GM10847 (cell line): Measurements from ENCODE around the gene SSR1.

Experiments
- POLR2A ChIP-seq: IDR thresholded peaks from 2 replicates; pipeline ENCODE4 v1.6.1; 2011; ENCODE audit not compliant: insufficient read length; ENCODE audit errors: extremely low read depth

Gene SSR1

GRCh38 chr6:7312616-7313504, at the start of gene SSR1:
Gene SSR1 (minus strand): TSS chr6:7313199. CDS start chr6:7313120, 79 bp downstream.
- peak; percentile 88 for TF ChIP-seq POLR2A

- no peak for TF ChIP-seq POLR2A
Observed at GRCh38 chr6:7343546-7344475, 30.8 kb upstream of the SSR1 start.

DNA sequence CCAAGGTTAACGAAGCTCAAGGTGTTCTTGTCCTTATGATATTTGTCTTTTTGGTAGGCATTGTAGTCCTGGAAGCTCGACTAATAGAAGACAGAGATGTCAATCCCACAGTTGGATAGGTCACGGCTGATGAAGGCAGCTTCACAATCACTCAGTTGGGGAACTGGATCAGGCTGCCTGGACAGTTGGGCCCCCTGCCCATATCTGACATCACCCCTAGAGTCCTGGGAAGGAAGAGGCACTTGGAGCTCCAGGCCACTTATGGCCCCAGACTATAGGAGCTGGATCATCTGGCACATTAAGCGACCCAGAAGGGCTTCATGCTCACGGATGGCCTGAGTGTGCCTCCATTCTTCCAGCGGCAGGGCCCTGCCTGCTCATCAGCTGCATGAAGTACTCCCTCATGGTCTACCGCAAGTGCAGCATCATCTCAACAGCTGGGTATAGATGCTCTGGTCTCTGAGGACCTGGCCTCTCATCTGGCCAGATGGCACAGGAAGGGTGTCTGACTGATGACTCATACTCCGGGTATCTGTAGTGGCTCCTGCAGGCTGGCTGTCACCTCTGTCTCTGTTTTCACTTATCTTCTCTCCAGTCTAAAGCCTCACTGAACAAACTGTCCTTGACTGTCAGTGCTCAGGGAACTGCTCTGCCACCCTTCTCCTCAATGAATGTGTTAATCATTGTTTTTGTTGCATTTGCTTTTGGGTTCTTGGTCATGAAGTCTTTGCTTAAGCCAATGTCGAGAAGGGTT, 29.2 kb upstream of the SSR1 start:
- no peak for TF ChIP-seq POLR2A

DNA sequence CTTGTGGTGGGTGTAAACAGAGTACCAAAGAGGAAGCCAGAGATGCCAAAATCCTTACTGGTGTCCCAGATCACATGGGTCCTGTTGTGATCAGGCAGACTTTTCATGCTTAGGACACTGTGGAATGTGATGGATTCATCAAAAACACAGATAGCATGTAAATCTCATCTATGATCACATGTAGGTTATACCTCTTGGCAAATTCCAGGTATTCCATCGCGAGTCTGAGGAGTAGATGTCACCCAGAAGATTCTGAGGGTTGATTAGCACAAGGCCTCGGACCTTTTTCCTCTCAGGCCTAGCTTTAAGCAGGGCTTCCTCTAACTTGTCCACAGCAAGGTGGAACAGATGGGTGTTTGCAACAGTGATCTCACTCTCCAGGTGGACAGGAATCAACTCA, 28.3 kb upstream of the SSR1 start:
- TF ChIP-seq POLR2A = no peak

DNA sequence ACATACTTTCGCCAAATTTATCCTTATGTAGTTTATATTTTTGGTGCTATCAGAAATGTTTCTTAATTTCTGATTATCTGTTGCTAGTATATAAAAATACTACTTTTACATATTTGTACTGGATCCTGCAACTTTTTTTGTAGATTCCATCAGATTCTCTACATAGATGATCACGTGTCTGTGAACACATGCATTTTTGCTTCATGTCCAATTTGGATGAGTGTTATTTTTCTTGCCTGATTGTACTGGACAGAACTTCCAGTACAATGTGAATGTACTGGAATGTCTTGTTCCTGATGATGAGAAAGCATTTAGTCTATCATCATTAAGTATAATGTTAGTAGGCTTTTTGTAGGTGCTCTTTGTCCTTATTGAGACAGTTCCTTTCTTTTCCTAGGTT, 25.0 kb upstream of the SSR1 start:
- TF ChIP-seq POLR2A = no peak

DNA sequence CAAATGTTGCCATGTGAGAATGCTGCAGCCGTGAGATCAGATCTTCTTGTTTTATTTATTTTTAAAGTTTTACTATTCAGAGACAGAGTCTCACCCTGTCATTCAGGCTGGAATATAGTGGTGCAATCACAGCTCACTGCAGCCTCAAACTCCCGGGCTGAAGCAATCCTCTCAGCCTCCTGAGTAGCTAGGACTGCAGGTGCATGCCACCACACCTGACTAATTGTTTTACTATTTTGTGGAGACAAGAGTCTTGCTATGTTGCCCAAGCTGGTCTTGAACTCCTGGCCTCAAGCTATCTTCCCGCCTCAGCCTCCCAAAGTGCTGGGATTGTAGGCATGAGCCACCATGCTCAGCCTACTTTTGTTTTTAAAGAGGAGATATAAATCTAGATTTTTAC, 22.5 kb upstream of the SSR1 start:
- TF ChIP-seq POLR2A = no peak

- no peak for TF ChIP-seq POLR2A
Observed at GRCh38 chr6:7334685-7335084, 21.7 kb upstream of the SSR1 start.

- no peak for TF ChIP-seq POLR2A
Observed at GRCh38 chr6:7332090-7332745, 19.2 kb upstream of the SSR1 start.

- no peak for TF ChIP-seq POLR2A
Observed at GRCh38 chr6:7331452-7331851, 18.5 kb upstream of the SSR1 start.

DNA sequence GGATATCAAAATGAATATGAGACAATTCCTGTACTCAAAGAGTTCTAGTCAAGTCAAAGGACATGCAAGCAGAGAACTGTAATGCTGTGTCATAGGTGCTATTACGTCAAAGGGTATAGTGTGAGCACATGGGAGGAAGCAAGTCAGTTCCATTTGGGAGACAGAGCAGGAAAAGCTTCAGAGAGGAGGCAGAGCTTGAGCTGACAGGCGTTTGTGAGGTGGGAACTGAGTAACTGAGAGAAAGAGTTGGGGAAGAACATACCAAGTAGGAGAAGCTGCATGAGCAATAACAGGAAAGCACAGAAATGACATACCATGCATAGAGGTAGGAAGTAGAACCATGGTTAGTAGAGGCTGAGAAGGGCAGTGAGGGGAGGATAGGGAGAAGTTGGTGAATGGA, 15.2 kb upstream of the SSR1 start:
- TF ChIP-seq POLR2A = no peak

- no peak for TF ChIP-seq POLR2A
Observed at GRCh38 chr6:7325750-7326149, 12.8 kb upstream of the SSR1 start.

- TF ChIP-seq POLR2A = no peak
Observed at GRCh38 chr6:7324520-7324919, 11.5 kb upstream of the SSR1 start.

- TF ChIP-seq POLR2A = no peak
Observed at GRCh38 chr6:7323074-7323473, 10.1 kb upstream of the SSR1 start.

GRCh38 chr6:7317538-7317937, 4.5 kb upstream of the SSR1 start:
- TF ChIP-seq POLR2A = no peak
